SU-DHL-6 (cell line): ENCODE results near the gene NCS1.

Experiments used
- EZH2phosphoT487 ChIP-seq: fragments of 200-600 bp; sonication (generic), shearing (Covaris generic); conservative IDR thresholded peaks from 2 replicates; pipeline ENCODE4 v1.6.1; 2018; ENCODE audit warnings: mild to moderate bottlenecking, antibody characterized with exemption, low read length, moderate library complexity, mixed read lengths
- TF ChIP-seq, protein P1 (sequence below): fragments of 200-600 bp; sonication (generic); IDR thresholded peaks from one replicate; pipeline ENCODE4 v1.5.1; 2017; ENCODE audit warnings: antibody characterized with exemption, mild to moderate bottlenecking, low read length, moderate library complexity; ENCODE audit not compliant: insufficient read depth, poor library complexity, severe bottlenecking

DNA sequence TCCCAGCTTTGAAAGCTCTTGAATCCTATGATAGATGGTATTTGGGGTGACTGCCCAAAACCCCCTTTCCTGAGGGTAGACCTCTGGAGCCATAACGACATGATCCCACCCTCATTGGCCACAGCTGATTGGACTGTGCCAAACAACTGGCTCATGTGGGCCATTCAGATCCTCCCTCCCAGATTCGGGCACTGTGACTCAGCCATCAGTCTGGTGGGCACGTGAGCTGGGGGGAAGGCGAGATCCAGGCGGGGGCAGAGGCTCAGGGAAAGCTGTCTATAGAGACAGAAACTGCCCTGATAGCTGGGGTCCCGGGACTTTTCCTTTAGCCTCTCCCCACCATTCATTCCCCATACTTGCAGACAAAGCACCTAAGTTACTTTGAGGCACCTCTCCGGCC is 15.1 kb upstream of the NCS1 start:
- TF ChIP-seq, protein P1, sequence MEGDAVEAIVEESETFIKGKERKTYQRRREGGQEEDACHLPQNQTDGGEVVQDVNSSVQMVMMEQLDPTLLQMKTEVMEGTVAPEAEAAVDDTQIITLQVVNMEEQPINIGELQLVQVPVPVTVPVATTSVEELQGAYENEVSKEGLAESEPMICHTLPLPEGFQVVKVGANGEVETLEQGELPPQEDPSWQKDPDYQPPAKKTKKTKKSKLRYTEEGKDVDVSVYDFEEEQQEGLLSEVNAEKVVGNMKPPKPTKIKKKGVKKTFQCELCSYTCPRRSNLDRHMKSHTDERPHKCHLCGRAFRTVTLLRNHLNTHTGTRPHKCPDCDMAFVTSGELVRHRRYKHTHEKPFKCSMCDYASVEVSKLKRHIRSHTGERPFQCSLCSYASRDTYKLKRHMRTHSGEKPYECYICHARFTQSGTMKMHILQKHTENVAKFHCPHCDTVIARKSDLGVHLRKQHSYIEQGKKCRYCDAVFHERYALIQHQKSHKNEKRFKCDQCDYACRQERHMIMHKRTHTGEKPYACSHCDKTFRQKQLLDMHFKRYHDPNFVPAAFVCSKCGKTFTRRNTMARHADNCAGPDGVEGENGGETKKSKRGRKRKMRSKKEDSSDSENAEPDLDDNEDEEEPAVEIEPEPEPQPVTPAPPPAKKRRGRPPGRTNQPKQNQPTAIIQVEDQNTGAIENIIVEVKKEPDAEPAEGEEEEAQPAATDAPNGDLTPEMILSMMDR = no peak
- no peak for TF ChIP-seq EZH2phosphoT487
